IMR-90 (cell line): ENCODE data around the gene LGALS1.

Experiments used
- CEBPB ChIP-seq: IDR thresholded peaks from 2 replicates; pipeline ENCODE4 v1.6.1; 2012; ENCODE audit warnings: low read depth, low read length, improper control_type of control experiment
- CHD1 ChIP-seq: IDR thresholded peaks from 2 replicates; pipeline ENCODE4 v1.6.1; 2012; ENCODE audit warnings: low read depth, low read length, improper control_type of control experiment
- CTCF ChIP-seq: conservative IDR thresholded peaks from 2 replicates; pipeline ENCODE4 v1.5.1; 2012; ENCODE audit warnings: mild to moderate bottlenecking, low read depth, low read length, improper control_type of control experiment
- ELK1 ChIP-seq: fragments of 150-350 bp; IDR thresholded peaks from 2 replicates; pipeline ENCODE4 v1.6.1; 2016; ENCODE audit warnings: low read depth, mild to moderate bottlenecking, low read length, moderate library complexity, borderline replicate concordance
- FOS ChIP-seq: fragments of 150-350 bp; IDR thresholded peaks from 2 replicates; pipeline ENCODE4 v1.6.1; 2016; ENCODE audit warnings: low read depth, low read length
- MAFK ChIP-seq: IDR thresholded peaks from 2 replicates; pipeline ENCODE4 v1.6.1; 2012; ENCODE audit warnings: low read depth, low read length, improper control_type of control experiment
- MAZ ChIP-seq: IDR thresholded peaks from 2 replicates; pipeline ENCODE4 v1.6.1; 2012; ENCODE audit warnings: low read depth, mild to moderate bottlenecking, low read length, improper control_type of control experiment, moderate library complexity, borderline replicate concordance
- MXI1 ChIP-seq: IDR thresholded peaks from 2 replicates; pipeline ENCODE4 v1.6.1; 2012; ENCODE audit warnings: low read depth, mild to moderate bottlenecking, low read length, moderate library complexity, borderline replicate concordance
- POLR2A ChIP-seq: IDR thresholded peaks from 2 replicates; pipeline ENCODE4 v1.6.1; 2012; ENCODE audit warnings: mild to moderate bottlenecking, low read depth, low read length
- RAD21 ChIP-seq: IDR thresholded peaks from 2 replicates; pipeline ENCODE4 v1.6.1; 2012; ENCODE audit warnings: low read length, improper control_type of control experiment
- RFX5 ChIP-seq: IDR thresholded peaks from 2 replicates; pipeline ENCODE4 v1.8.0; 2012; ENCODE audit warnings: low read depth, mild to moderate bottlenecking, low read length, moderate library complexity
- SMC3 ChIP-seq: fragments of 150-350 bp; IDR thresholded peaks from 2 replicates; pipeline ENCODE4 v1.6.1; 2016; ENCODE audit warnings: low read depth, mild to moderate bottlenecking, antibody characterized with exemption, low read length, moderate library complexity
- USF2 ChIP-seq: fragments of 150-350 bp; IDR thresholded peaks from 2 replicates; pipeline ENCODE4 v1.6.1; 2017; ENCODE audit warnings: mild to moderate bottlenecking, antibody characterized with exemption, low read length, low read depth

GRCh38 chr22:37662039-37662438 is 13.4 kb upstream of the LGALS1 start:
- TF ChIP-seq SMC3 (no peak), CTCF (no peak), RAD21 (no peak), MAFK (no peak), RFX5 (no peak), MXI1 (no peak), CEBPB (no peak), USF2 (no peak), POLR2A (no peak), ELK1 (no peak), MAZ (no peak), CHD1 (no peak), FOS (no peak)
